Left renal cortex interstitium (tissue), 4 donors: ENCODE measurements around the gene REC114. TPM values are rescaled to one million over a fixed set of nuclear protein-coding genes. Genes with fewer than 3 reads are reported as not detected.
A peak's percentile ranks its signal among the peaks of the same experiment; 100 is the strongest.
"Not testable (repeated sequence)": the region's sequence is repeated elsewhere in the genome, so short reads cannot be mapped to it uniquely, and the experiment has no call there.

Source experiments
- DNase-seq, 4 donors: peaks; one replicate each; pipeline ENCODE4 v3.0.0-alpha.2; 2013; ENCODE audit warnings: low read depth in 4 of 4, low spot score in 2 of 4, missing footprints in 1 of 4
- polyA plus RNA-seq, 4 donors: library from polyadenylated mRNA; unstranded; fragments of 120-200 nt; gene quantifications; one replicate each; pipeline ENCODE4 v1.2.1, GENCODE V29; 2013; ENCODE audit not compliant: insufficient read length in 4 of 4

REC114 gene
- polyA plus RNA-seq, 4 donors, result 0.18 TPM; not detected in 3

DNA sequence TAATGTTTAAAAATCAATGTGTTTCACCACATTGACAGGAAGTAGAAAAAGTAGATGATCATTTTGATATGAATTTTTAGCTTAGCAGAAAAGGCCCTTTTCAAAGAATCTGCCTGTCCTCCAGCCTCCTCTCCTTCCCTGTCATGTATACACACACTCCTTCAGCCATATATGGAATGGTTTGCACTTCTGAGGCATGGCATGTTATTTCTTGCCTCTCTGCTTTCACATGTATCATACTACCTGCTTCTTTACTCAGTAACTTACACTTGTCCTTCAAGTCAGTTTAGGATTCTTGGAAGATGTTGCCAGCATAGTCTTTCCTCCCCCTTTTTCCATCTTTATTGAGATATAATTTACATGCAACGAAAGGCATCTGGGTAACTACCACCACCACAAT, 79.0 kb downstream of the REC114 start:
- DNase-seq, result no peak

DNA sequence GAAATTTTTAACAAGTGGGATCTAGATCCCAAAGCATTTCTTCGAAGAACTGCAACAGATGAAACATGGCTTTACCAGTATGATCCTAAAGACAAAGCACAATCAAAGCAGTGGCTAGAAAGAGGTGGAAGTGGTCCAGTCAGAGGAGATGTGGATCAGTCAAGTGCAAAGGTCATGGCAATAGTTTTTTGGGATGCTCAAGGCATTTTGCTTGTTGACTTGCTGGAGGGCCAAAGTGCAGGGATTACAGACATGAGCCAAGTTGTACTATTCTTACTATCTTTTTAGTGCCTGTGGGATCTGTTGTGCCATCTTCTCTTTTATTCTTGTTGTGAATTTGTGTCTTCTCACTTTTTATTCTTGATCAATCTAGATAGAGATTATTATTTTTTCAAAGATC, 82.0 kb downstream of the REC114 start:
- DNase-seq, result no peak

DNA sequence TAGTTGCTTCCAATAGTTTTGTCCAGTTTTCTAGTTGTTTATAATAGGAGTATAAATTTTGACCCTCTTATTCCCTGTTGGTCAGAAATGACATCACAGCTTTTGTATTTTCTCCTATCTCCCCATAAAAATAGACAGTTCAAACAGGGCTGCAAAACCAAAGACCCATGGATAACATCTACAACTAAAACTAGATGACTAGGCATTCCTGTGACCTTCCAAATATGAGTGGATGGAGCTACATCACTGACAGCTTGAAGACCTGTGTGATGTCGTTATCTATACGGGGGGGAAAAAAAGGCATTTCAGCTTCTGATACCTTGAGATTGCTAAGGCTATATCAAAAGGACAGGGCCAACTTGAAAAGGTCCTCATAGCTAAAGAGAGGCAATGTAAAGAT, 84.6 kb downstream of the REC114 start:
- DNase-seq, result no peak

DNA sequence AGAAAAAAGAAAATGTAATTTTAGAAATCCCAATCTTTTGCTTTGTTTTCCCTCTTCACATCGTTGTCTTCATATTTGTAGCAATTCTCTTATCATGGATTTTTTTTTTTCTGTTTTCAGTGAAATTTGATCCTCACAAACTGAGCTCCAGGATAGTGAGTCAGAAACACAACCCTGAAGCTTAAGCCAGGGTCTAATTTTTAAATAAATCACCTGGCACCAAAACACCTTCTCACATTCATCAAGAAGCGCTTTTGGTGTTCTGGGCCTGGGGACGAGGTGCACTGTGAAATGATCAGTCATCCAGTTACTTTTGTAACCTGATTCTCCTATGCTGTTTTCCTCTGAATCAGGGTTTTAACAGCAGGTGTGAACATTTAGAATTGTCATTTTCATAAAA, 87.7 kb downstream of the REC114 start:
- no peak for DNase-seq

DNA sequence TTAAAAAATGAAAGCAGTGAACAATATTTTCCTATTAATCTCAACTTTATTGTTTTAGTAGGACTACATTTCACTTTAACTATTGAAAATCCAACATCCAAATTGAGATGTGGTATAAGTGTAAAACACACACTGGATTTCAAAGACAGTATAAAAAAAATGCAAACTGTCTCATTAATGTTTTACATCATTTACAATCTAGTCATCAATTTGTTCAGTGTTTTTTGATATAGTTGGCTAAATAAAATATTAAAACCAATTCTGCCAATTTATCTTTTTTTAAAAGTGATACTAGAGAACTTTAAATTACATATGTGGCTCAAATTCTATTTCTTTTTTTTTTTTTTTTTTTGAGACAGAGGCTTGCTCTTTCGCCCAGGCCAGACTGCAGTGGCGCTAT, 95.2 kb downstream of the REC114 start:
- DNase-seq, result no peak

DNA sequence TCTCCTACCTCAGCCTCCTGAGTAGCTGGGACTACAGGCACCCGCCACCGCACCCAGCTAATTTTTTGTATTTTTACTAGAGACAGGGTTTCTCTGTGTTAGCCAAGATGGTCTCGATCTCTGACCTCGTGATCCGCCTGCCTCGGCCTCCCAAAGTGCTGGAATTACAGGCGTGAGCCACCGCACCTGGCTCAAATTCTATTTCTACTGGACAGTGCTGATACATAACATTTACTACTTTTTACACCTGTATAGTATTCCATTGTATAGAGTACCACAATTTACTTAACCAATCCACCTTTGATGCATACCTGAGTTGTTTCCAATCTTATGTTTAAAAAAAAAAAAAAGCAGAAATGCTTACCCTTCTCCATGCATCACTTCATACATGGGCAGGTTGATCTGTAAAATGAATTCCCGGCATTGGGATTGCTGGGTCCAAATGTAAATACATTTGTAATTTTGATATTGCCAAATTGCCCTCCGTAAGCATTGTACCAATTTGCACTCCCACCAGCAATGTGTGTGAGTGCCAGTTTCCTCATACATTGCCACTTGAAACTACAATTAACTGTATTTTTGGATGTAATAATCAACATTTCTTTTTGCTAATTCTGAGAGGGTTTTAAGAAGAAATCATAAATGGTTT, 95.7 kb downstream of the REC114 start:
- DNase-seq, result no peak

DNA sequence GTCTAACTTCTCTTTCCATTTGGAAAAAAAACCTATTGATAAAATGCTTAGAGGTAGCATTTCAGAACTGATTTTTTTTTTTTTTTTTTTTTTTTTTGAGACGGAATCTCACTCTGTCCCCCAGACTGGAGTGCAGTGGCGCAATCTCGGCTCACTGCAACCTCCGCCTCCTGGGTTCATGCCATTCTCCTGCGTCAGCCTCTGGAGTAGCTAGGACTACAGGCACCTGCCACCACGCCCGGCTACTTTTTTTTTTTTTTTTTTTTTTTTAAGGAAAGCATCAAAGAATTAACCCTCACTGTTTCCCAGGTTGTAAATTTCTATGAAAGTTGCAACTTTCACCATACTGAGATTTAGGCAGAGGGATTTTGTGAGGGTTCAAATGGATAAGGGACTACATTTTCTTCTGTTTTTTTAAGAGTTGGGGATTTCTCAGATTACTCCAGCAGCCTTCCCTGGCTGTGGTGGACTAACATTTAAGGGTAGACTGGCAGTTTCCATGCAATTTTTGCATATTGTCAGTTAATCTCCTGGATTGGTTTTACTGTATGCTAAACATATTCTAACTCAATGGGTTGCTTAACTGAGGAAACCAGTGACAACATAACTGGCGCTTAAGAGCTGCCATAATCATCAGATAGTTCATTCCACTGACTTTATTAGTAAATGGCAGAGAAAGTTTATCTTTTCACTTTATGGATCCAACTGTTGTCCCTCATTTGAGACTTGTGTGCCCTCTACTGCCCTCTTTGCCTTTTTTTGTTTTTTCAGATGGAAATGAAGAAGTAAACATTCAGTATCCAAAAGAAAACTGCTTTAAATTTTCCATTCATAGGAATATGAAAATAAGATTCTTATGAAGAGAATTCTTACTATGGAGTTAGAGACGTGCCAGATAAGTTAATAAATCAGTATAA, 96.5 kb downstream of the REC114 start:
- no peak for DNase-seq

DNA sequence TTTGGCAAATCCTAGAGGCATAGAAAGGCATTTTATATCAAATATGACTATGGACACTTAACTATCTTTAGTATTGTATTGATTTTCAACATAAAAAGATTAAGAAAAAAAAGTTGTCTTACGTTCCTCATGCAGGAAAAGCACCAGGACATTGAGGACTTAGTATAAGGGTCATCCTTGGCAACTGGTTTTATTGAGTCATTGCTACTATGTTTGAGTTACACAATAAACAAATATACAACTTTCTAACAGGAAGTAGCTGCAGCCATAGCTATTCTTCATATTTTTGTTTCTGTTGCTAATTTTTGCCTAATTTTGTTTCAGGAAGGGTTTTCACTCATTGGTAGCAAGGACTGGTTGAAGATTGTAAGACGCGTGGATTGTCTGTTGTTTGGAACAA, 97.2 kb downstream of the REC114 start:
- no peak for DNase-seq

DNA sequence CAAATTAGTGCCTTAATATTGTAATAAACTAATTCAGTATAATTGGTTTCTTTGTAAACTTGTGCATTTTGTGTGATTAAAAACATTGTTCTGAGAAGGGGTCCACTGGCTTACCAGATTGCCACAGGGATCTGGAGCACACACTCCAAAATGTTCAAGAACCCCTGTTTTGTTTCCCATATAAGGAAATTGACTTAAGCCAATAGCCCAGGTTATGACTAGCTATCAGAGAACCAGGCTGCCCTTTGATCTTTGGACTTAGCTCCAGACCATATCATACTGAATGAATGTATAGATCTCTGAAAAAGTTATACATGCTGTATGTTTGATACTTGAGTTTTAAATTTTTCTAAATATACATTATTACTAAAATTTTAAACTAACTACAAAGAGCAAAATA, 98.5 kb downstream of the REC114 start:
- DNase-seq, result no peak

DNA sequence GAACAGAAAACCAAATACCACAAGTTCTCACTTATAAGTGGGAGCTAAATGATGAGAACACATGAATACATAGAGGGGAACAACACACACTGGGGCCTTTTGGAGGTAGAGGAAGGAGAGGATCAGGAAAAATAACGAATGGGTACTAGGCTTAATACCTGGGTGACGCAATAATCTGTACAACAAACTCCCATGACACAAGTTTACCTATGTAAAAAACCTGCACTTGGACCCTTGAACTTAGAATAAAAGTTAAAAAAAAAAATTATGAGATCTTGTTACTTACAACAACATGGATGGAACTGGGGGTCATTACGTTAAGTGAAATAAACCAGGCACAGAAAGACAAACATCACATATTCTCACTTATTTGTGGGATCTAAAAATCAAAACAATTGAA, 106.0 kb downstream of the REC114 start:
- not testable (repeated sequence) for DNase-seq

DNA sequence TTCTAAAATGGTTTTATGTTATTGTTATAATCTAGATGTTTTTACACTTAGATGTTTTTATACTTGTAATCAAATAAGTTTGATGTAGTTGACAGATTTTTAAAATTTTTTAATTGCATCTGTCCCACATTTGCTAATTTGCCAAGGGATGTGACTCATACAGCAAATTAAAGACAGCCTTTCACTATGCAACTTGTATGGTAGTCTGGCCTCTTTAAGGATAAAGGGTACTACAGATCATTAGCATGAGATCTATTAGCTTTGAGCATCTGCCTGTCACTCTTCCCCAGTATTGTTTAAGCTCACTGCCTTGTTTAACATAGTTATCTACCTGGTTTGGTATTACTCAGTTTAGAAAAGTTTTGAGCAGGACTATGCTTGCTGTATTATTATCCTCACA, 107.2 kb downstream of the REC114 start:
- no peak for DNase-seq

DNA sequence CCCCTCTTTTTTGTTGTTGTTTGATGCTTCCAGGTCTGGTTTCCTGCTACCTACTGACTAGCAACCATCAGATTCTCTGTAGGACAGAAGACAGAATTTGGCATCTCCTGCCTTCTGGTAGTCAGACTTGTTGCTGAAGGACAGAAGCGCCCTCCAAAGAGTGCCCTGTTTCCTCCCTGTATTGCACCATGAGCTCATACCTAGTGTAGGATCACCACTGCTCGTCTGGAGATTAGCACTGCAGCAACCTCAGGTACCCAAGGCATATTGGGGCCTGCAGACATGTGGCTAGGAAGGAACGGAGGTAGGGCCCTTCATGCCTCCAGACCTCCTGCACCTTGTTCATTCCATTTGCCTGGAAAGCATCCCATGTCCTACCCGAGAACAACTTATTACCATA, 112.1 kb downstream of the REC114 start:
- DNase-seq, result no peak

DNA sequence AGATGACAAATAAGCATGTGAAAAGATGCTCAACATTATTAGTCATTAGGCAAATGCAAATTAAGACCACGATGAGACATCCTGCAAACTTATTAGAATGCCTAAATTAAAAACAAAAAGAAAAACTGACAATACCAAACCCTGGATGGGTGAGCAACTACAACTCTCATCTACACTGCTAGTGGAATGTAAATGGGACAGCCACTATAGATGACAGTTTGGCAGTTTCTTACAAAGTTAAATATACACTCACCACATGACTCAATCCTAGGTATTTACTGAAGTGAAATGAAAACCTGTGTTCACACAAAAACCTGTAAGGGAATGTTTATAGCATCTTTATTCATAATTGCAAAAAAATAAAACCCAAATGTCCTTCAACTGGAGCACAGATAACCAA, 115.6 kb downstream of the REC114 start:
- no peak for DNase-seq

DNA sequence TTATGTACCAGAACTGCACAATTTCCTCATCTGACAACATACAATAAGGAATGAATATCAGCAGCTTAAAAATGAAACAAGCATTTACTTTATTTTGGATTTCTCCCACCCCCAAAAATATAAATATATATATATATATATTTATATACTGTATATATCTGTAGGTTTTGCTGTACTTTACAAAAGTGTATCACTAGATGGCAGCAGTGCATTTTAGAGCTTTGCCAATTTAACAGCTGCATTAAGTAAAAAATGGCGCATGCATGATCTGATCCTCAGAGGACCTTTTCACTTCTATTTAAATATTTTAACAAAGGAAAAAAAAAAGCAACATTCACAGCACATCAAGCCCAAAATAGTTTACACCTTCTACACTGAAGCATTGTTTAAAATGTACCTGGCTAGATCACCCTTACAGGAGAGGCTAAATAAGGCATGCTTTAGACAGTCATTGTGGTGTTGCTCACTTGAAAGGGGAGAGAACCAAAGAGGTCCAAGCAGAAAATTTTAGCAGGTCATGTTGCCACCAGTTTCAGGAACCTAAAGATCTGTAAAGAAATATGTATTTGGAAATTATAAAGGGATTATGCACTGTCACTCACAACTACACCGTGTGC, 117.6 kb downstream of the REC114 start:
- DNase-seq, result peak in 3 of 4 donors; percentile 47 to 74 (median 58)

DNA sequence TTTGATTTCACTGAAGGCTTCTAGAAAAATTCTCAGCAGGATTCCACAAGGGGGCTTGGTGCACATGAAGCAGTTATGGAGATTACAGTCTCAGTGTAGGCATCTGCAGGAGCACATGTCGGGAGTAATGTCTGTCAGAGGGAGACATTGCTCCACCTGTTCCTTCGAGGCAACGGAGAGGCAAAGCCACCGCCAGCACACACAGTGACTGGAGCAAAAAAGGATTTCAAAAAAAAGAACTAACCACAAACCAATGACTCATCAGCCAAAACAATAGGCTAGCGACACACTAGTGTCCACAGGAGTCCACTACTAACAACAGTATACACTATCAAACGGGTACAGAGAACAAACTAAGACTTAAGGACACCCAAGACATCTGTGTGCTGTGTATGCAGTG, 121.3 kb downstream of the REC114 start:
- no peak for DNase-seq

DNA sequence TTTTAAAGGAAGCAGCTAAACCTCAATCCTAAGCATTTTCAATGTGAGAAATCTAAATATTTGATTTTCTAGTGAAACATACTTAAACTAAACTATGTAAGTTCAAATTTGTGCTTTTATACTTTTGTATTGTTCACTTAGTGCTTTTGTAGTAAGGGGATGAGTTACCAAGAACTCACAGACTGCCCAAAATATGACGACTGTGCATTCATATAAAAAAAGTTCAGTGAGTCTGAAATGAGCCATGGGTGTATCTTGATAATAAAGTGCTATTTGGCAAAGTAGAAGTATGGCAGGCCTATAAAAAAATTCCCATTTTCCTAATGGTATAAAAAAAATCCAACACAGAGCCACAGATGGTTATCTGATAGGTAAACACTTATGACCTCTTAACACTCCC, 124.1 kb downstream of the REC114 start:
- no peak for DNase-seq

DNA sequence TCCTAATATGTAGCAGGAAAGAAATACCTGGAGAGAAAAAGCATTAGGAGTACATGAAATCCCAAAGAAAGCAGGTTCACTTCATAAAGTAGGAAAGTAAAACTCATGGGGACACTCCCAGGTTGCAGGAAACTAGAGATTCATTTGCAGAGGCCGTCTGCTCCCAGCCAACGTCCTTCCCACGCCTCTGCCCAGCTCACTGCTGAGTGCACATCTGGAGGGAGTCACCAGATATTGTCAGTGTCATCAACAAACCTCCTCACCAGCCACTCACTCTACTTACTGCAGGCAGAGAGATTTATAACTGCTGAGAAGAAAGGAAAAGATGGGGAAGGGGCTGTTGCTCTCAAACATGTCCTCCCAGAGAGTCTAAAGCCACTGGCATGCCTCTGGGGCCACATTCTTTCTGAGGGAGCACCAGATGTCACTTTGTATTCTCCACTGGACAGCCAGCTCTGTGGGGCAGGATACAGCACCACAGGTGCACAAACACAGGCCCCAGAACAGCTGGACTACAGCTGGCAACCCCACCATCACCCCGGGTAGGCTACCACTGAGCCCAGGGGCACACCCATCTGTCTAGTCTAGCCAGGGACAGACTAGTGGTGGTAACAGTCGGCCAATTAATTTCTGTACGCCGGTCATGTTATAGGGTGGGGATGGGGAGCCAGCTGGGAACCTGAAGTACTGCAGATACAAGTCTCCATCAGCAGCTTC, 125.8 kb downstream of the REC114 start:
- no peak for DNase-seq

DNA sequence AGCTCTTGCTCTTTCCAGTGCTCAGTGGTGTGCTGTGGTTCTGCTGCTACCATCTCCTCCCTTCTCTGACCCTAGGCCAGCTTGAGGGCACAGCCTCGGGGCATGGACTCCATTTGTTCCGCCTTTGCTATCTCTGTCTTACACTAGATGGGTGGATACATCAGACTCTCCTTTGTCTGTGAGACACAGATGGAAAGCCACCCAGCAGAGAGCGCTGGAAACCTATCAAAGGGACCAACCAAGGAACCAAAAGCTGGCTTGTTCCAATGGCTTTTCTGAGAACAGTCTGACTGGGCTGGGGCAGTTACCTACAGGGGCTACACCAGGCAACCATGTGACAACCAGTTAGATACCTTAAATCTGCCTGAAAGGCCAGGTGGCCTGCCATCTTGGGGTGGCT, 126.4 kb downstream of the REC114 start:
- DNase-seq, result no peak

DNA sequence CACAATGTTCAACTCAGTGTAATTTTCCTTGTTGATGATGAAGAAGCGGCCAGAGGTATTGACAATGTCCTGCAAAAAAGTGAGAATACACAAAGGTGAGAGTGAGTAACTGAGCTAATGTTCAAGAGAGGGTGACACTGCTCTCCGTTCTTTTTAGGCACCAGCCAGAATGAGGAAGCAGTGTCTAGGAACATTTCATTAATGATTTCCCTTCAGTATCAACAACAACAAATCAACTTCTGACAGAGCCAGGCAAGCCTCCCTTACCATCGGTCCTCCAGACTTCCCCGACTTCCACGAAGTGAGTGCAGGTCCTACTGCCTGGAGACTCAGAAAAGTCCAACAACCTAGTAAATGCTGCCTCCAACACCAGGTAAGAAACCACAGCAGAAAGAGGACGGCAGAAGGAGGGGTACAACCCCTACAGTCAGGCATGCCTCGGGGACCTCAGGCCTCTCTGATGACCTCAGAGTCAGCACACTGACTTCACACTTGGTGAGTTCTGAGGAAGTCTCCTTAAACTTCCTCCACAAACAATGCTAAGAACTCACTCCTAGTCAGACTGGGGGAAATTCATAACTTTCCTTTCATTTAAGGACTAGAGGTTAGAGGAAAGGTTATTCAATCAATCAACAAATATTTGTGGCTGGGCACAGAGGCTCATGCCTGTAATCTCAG, 127.5 kb downstream of the REC114 start:
- no peak for DNase-seq

DNA sequence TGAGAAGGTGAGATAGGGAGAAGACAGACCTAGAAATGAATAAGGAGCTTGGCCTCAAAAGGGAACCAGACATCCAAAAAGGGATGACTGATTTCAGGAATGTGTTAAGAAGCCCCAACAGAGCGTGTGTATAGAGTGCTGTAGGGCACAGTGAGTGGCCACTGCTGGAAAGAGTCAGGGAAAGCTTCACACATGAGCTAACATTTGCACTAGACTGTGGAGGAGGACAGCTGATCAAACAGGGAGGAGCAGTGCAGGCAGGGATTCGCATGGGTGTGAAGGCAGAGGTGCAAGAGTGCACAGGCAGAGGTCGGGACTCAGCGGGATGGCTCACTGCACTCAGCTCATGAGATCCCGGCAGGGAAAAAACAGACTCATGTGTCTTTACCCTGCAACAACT, 128.4 kb downstream of the REC114 start:
- DNase-seq, result peak in 3 of 4 donors; percentile 32 to 39 (median 32)
